HL-60 (cell line): Measurements from ENCODE around the gene RNF141.

Experiments
- DNase-seq, 2 experiments: peaks; one replicate each; pipeline ENCODE4 v3.0.0-alpha.2; 2010 to 2020; ENCODE audit warnings: low read depth in 1 of 2, low spot score in 1 of 2
- H3K27ac ChIP-seq: fragments of 250-450 bp; sonication (Bioruptor Pico); replicated peaks from 2 replicates; pipeline ENCODE4 v1.5.1; 2020; ENCODE audit warnings: mild to moderate bottlenecking, moderate library complexity
- H3K27me3 ChIP-seq: fragments of 250-450 bp; sonication (Bioruptor Pico); 2 replicates; pipeline ENCODE4 v1.5.1; 2021; ENCODE audit warnings: mild to moderate bottlenecking, moderate library complexity; ENCODE audit not compliant: insufficient read depth, poor library complexity, severe bottlenecking
- H3K4me3 ChIP-seq: replicated peaks from 2 replicates; pipeline ENCODE4 v1.5.1; 2011; ENCODE audit warnings: mild to moderate bottlenecking, control low read depth, low read length; ENCODE audit not compliant: insufficient read depth
- CTCF ChIP-seq: IDR thresholded peaks from one replicate; pipeline ENCODE4 v1.5.1; 2011; ENCODE audit warnings: low read length, control low read depth, inconsistent platforms; ENCODE audit not compliant: insufficient read depth
- GABPA ChIP-seq: IDR thresholded peaks from 2 replicates; pipeline ENCODE4 v1.6.1; 2012; ENCODE audit warnings: low read depth
- POLR2AphosphoS5 ChIP-seq: IDR thresholded peaks from 2 replicates; pipeline ENCODE4 v1.6.1; 2012; ENCODE audit warnings: low read depth
- SPI1 ChIP-seq: IDR thresholded peaks from 2 replicates; pipeline ENCODE4 v1.6.1; 2012; ENCODE audit warnings: low read depth, mild to moderate bottlenecking, borderline replicate concordance
- TF ChIP-seq, protein P1 (sequence below): IDR thresholded peaks from 2 replicates; pipeline ENCODE4 v1.6.1; 2012; ENCODE audit warnings: low read depth; ENCODE audit not compliant: insufficient replicate concordance

RNF141 gene

GRCh38 chr11:10492084-10492483 lies 48.9 kb downstream of the RNF141 start:
- no peak for DNase-seq
- no peak for TF ChIP-seq GABPA
- TF ChIP-seq, protein P1, sequence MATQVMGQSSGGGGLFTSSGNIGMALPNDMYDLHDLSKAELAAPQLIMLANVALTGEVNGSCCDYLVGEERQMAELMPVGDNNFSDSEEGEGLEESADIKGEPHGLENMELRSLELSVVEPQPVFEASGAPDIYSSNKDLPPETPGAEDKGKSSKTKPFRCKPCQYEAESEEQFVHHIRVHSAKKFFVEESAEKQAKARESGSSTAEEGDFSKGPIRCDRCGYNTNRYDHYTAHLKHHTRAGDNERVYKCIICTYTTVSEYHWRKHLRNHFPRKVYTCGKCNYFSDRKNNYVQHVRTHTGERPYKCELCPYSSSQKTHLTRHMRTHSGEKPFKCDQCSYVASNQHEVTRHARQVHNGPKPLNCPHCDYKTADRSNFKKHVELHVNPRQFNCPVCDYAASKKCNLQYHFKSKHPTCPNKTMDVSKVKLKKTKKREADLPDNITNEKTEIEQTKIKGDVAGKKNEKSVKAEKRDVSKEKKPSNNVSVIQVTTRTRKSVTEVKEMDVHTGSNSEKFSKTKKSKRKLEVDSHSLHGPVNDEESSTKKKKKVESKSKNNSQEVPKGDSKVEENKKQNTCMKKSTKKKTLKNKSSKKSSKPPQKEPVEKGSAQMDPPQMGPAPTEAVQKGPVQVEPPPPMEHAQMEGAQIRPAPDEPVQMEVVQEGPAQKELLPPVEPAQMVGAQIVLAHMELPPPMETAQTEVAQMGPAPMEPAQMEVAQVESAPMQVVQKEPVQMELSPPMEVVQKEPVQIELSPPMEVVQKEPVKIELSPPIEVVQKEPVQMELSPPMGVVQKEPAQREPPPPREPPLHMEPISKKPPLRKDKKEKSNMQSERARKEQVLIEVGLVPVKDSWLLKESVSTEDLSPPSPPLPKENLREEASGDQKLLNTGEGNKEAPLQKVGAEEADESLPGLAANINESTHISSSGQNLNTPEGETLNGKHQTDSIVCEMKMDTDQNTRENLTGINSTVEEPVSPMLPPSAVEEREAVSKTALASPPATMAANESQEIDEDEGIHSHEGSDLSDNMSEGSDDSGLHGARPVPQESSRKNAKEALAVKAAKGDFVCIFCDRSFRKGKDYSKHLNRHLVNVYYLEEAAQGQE, result no peak
- no peak for TF ChIP-seq POLR2AphosphoS5
- no peak for TF ChIP-seq CTCF
- no peak for TF ChIP-seq SPI1
- Histone ChIP-seq H3K27me3 (no peaks in the 10 kb centered on the region), H3K4me3 (no peak overlapping the region), H3K27ac (no peak overlapping the region)

- TF ChIP-seq, protein P1, result no peak
- no peak for TF ChIP-seq POLR2AphosphoS5
- TF ChIP-seq SPI1, result no peak
- H3K4me3 ChIP-seq, result no peak overlapping the region
- no peaks in the 10 kb centered on the region for H3K27me3 ChIP-seq
- DNase-seq, result no peak
- no peak overlapping the region for H3K27ac ChIP-seq
These were observed 50.4 kb downstream of the RNF141 start for GRCh38 chr11:10490398-10491241.

DNA sequence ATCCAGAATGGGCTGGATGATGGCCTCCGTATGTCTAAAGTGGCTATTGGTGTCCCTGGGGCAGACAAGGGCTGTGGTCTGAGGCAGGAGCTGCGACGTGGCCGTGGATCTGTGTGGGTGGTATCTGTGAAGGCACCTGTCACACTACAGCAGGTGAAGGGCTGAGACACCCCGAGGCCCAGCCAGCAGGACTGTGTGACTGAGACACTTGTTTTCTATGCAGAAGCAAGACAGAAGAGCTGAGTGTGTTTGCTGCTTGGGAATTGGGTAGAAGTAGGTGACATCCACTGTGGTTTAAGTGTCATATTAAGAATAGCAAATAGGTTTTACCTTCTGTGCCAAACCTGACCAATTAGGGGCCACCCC lies 51.0 kb downstream of the RNF141 start:
- no peak overlapping the region for H3K4me3 ChIP-seq
- DNase-seq, result no peak
- H3K27me3 ChIP-seq, result no peaks in the 10 kb centered on the region
- no peak for TF ChIP-seq GABPA
- TF ChIP-seq, protein P1, result no peak
- no peak for TF ChIP-seq POLR2AphosphoS5
- no peak for TF ChIP-seq CTCF
- TF ChIP-seq SPI1, result no peak
- no peak overlapping the region for H3K27ac ChIP-seq
